22Rv1 (cell line): ENCODE data around the gene TRIM69.

Experiments used
- ZFX ChIP-seq: fragments of 450-650 bp; IDR thresholded peaks from 2 replicates; pipeline ENCODE4 v1.6.1; 2017; ENCODE audit warnings: antibody characterized with exemption, borderline replicate concordance
- TF ChIP-seq, protein P1 (sequence below): fragments of 450-650 bp; IDR thresholded peaks from 2 replicates; pipeline ENCODE4 v1.5.1; 2017; ENCODE audit warnings: mild to moderate bottlenecking

- TF ChIP-seq, protein P1, sequence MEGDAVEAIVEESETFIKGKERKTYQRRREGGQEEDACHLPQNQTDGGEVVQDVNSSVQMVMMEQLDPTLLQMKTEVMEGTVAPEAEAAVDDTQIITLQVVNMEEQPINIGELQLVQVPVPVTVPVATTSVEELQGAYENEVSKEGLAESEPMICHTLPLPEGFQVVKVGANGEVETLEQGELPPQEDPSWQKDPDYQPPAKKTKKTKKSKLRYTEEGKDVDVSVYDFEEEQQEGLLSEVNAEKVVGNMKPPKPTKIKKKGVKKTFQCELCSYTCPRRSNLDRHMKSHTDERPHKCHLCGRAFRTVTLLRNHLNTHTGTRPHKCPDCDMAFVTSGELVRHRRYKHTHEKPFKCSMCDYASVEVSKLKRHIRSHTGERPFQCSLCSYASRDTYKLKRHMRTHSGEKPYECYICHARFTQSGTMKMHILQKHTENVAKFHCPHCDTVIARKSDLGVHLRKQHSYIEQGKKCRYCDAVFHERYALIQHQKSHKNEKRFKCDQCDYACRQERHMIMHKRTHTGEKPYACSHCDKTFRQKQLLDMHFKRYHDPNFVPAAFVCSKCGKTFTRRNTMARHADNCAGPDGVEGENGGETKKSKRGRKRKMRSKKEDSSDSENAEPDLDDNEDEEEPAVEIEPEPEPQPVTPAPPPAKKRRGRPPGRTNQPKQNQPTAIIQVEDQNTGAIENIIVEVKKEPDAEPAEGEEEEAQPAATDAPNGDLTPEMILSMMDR, result no peak
- TF ChIP-seq ZFX, result no peak
Measured at GRCh38 chr15:44813231-44813630, 76.9 kb downstream of the TRIM69 start.
